Mesendoderm (in vitro differentiated cells): ENCODE results near the gene HAUS5.

Source experiments
- DNase-seq: peaks from one replicate; pipeline ENCODE4 v3.0.0; 2013
- H2AK5ac ChIP-seq: 2 replicates; pipeline ENCODE4 v1.6.1; 2013; ENCODE audit warnings: low read length, inconsistent platforms
- H2BK120ac ChIP-seq: 2 replicates; pipeline ENCODE4 v1.6.1; 2013; ENCODE audit warnings: low read depth, mild to moderate bottlenecking, low read length, moderate library complexity, mixed read lengths
- H2BK15ac ChIP-seq: replicated peaks from 2 replicates; pipeline ENCODE4 v1.6.1; 2013; ENCODE audit warnings: low read depth, mild to moderate bottlenecking, moderate library complexity
- H2BK5ac ChIP-seq: 2 replicates; pipeline ENCODE4 v1.6.1; 2013; ENCODE audit warnings: low read length, inconsistent platforms
- H3K18ac ChIP-seq: 2 replicates; pipeline ENCODE4 v1.6.1; 2013; ENCODE audit warnings: mild to moderate bottlenecking, low read length, mixed read lengths
- H3K23ac ChIP-seq: one replicate; pipeline ENCODE4 v1.6.1; 2013; ENCODE audit warnings: low read length
- H3K27ac ChIP-seq: 2 replicates; pipeline ENCODE4 v1.5.1; 2013; ENCODE audit warnings: low read depth, mild to moderate bottlenecking, inconsistent platforms, low read length, moderate library complexity
- H3K27me3 ChIP-seq: 2 replicates; pipeline ENCODE4 v1.6.1; 2013; ENCODE audit warnings: low read length, control low read depth, mild to moderate bottlenecking, inconsistent platforms; ENCODE audit not compliant: insufficient read depth, poor library complexity
- H3K36me3 ChIP-seq: 2 replicates; pipeline ENCODE4 v1.6.1; 2013; ENCODE audit warnings: low read length, inconsistent platforms; ENCODE audit not compliant: control insufficient read depth, insufficient read depth
- H3K4ac ChIP-seq: one replicate; pipeline ENCODE4 v1.6.1; 2013; ENCODE audit warnings: low read depth, mild to moderate bottlenecking, low read length, moderate library complexity
- H3K4me1 ChIP-seq: 2 replicates; pipeline ENCODE4 v1.6.1; 2013; ENCODE audit warnings: low read depth, low read length, inconsistent platforms; ENCODE audit not compliant: control insufficient read depth
- H3K4me2 ChIP-seq: 2 replicates; pipeline ENCODE4 v1.6.1; 2013; ENCODE audit warnings: low read length
- H3K4me3 ChIP-seq: 2 replicates; pipeline ENCODE4 v1.5.1; 2013; ENCODE audit warnings: mild to moderate bottlenecking, low read length
- H3K56ac ChIP-seq: one replicate; pipeline ENCODE4 v1.6.1; 2013; ENCODE audit warnings: low read length
- H3K79me1 ChIP-seq: 2 replicates; pipeline ENCODE4 v1.6.1; 2013; ENCODE audit warnings: low read length, inconsistent platforms
- H3K79me2 ChIP-seq: 2 replicates; pipeline ENCODE4 v1.6.1; 2013; ENCODE audit warnings: mild to moderate bottlenecking, low read length; ENCODE audit not compliant: control insufficient read depth, insufficient read depth
- H3K9ac ChIP-seq: 2 replicates; pipeline ENCODE4 v1.6.1; 2013; ENCODE audit warnings: low read length, inconsistent platforms
- H4K5ac ChIP-seq: one replicate; pipeline ENCODE4 v1.6.1; 2013; ENCODE audit warnings: low read length
- H4K8ac ChIP-seq: one replicate; pipeline ENCODE4 v1.6.1; 2013; ENCODE audit warnings: low read depth, mild to moderate bottlenecking, control low read depth, low read length, moderate library complexity
- WGBS: extraction: QIAGEN DNeasy Blood & Tissue Kit; methylation state at CpG from one replicate; pipeline ENCODE4 v1.1.7; 2013; ENCODE audit warnings: low lambda C conversion rate, missing lambda C conversion rate; ENCODE audit not compliant: insufficient coverage; ENCODE audit errors: extremely low coverage; 5-methylcytosine and 5-hydroxymethylcytosine counted together

The HAUS5 gene

DNA sequence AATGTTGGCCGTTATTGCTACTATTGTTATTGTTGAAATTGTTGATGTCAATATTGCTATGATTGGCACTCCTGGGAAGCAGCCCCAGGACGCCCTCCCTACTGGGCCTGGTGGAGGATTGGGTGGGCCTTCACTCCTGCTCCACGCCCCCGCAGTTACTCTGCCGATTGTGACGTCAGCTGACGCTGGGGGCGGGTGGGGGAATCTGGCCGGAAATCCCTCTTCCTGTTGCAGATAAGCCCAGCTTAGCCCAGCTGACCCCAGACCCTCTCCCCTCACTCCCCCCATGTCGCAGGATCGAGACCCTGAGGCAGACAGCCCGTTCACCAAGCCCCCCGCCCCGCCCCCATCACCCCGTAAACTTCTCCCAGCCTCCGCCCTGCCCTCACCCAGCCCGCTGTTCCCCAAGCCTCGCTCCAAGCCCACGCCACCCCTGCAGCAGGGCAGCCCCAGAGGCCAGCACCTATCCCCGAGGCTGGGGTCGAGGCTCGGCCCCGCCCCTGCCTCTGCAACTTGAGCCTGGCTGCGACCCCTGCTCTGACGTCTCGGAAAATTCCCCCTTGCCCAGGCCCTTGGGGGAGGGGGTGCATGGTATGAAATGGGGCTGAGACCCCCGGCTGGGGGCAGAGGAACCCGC is 29.1 kb downstream of the HAUS5 start, which contains the start of gene ETV2:
ETV2 (plus strand) TSS at position 231 of the 637 bp plus-strand sequence. CDS start 716 bp downstream, outside the sequence.
- Histone ChIP-seq H3K4me1 (peaks cover 15% of the 10 kb centered on the region), H3K56ac (peak within 1 kb of the TSS; percentile 84), H3K18ac (peak within 1 kb of the TSS; percentile 12), H3K4me3 (no peak within 1 kb of the TSS), H3K9ac (peak within 1 kb of the TSS; percentile 84), H3K4me2 (peak within 1 kb of the TSS; percentile 2), H4K5ac (no peak within 1 kb of the TSS), H2BK120ac (no peak within 1 kb of the TSS), H3K27ac (no peak within 1 kb of the TSS), H3K27me3 (no peaks in the 10 kb centered on the region), H3K4ac (peak within 1 kb of the TSS; percentile 40), H2BK15ac (no peak within 1 kb of the TSS), H2AK5ac (peak within 1 kb of the TSS; percentile 81), H2BK5ac (peak within 1 kb of the TSS; percentile 85), H3K79me2 (no peaks in the 10 kb centered on the region), H3K36me3 (peaks cover 5% of the 10 kb centered on the region), H3K79me1 (no peaks in the 10 kb centered on the region), H3K23ac (peak within 1 kb of the TSS; percentile 67), H4K8ac (no peak within 1 kb of the TSS)
- DNase-seq, result peak; percentile 86
- no CpG with 5 or more reads among the region's 28 CpGs for WGBS

DNA sequence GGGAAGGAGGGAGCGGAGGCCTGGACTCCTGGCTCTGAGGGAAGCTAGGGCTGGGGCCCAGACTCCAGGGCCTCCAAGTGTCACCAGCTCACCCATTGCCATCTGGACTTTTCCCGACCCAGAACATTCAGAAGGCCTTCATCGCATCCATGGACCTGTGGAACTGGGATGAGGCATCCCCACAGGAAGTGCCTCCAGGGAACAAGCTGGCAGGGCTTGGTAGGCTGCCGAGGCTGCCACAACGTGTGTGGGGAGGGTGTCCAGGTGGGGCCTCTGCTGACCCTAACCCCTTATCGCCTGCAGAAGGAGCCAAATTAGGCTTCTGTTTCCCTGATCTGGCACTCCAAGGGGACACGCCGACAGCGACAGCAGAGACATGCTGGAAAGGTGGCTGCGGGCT is 29.8 kb downstream of the HAUS5 start:
- Histone ChIP-seq H3K4ac (peak overlapping the region; percentile 40), H3K23ac (peak overlapping the region; percentile 67), H4K8ac (no peak overlapping the region), H3K9ac (peak overlapping the region; percentile 84), H2BK120ac (no peak overlapping the region), H3K27me3 (no peaks in the 10 kb centered on the region), H3K36me3 (no peaks in the 10 kb centered on the region), H3K79me2 (no peaks in the 10 kb centered on the region), H3K18ac (peak overlapping the region; percentile 12), H3K27ac (no peak overlapping the region), H3K79me1 (no peaks in the 10 kb centered on the region), H2BK15ac (no peak overlapping the region), H2BK5ac (peak overlapping the region; percentile 51), H3K4me1 (peaks cover 15% of the 10 kb centered on the region), H2AK5ac (peak overlapping the region; percentile 81), H3K4me3 (no peak overlapping the region), H3K56ac (peak overlapping the region; percentile 84), H3K4me2 (no peak overlapping the region), H4K5ac (no peak overlapping the region)
- WGBS, result no CpG with 5 or more reads among the region's 10 CpGs
- peak; percentile 33 for DNase-seq

- Histone ChIP-seq H3K4me1 (peaks cover 15% of the 10 kb centered on the region), H3K27ac (peak overlapping the region; percentile 90), H3K56ac (peak overlapping the region; percentile 92), H4K5ac (no peak overlapping the region), H3K4me3 (no peak overlapping the region), H3K79me2 (no peaks in the 10 kb centered on the region), H3K23ac (no peak overlapping the region), H2BK5ac (no peak overlapping the region), H3K4me2 (peak overlapping the region; percentile 60), H3K4ac (peak overlapping the region; percentile 39), H3K36me3 (no peaks in the 10 kb centered on the region), H2BK120ac (no peak overlapping the region), H3K9ac (peak overlapping the region; percentile 84), H2BK15ac (no peak overlapping the region), H3K18ac (peak overlapping the region; percentile 29), H3K27me3 (no peaks in the 10 kb centered on the region), H2AK5ac (no peak overlapping the region), H4K8ac (no peak overlapping the region), H3K79me1 (no peaks in the 10 kb centered on the region)
- no CpG with 5 or more reads among the region's 15 CpGs for WGBS
- DNase-seq, result no peak
Measured at GRCh38 chr19:35642798-35643254, 30.3 kb downstream of the HAUS5 start.

DNA sequence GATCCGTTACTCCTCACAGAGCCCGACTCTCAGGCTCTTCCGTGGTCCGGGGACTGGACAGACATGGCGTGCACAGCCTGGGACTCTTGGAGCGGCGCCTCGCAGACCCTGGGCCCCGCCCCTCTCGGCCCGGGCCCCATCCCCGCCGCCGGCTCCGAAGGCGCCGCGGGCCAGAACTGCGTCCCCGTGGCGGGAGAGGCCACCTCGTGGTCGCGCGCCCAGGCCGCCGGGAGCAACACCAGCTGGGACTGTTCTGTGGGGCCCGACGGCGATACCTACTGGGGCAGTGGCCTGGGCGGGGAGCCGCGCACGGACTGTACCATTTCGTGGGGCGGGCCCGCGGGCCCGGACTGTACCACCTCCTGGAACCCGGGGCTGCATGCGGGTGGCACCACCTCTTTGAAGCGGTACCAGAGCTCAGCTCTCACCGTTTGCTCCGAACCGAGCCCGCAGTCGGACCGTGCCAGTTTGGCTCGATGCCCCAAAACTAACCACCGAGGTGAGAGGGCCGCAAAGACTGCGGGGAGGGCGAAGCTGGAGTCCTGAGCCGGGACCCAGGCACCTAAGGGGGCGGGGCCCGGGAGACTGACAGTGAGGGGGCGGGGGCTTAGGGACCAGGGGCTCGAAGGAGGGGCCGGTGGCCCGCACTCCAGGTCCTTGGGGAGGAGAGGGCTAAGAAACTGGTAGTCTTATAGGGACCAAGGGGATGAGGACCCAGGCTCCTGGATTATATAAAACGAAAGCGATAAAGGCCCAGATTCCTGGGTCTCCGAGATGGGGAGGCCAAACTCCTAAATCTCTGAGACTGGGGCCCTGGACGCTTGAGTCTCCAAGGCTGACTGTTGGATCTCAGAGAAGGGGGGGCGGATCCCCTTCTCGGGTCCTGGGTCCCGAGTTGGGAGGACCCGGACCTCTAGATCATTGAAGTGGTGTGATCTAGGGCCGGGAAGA is 31.0 kb downstream of the HAUS5 start:
- Histone ChIP-seq H3K4me3 (peak overlapping the region; percentile 36), H3K4me1 (peaks cover 15% of the 10 kb centered on the region), H2BK120ac (no peak overlapping the region), H3K79me2 (peaks cover 2% of the 10 kb centered on the region), H4K5ac (no peak overlapping the region), H4K8ac (no peak overlapping the region), H2BK5ac (peak overlapping the region; percentile 11), H3K4ac (peak overlapping the region; percentile 43), H2AK5ac (no peak overlapping the region), H3K56ac (peak overlapping the region; percentile 92), H3K36me3 (no peaks in the 10 kb centered on the region), H3K27ac (peak overlapping the region; percentile 90), H3K27me3 (no peaks in the 10 kb centered on the region), H2BK15ac (no peak overlapping the region), H3K79me1 (peaks cover 2% of the 10 kb centered on the region), H3K18ac (peak overlapping the region; percentile 53), H3K9ac (peak overlapping the region; percentile 84), H3K23ac (no peak overlapping the region), H3K4me2 (peak overlapping the region; percentile 80)
- peak; percentile 95 for DNase-seq
- no CpG with 5 or more reads among the region's 69 CpGs for WGBS

GRCh38 chr19:35644206-35644986 is 31.9 kb downstream of the HAUS5 start:
- Histone ChIP-seq H3K4me3 (peak overlapping the region; percentile 43), H3K56ac (peak overlapping the region; percentile 94), H3K36me3 (no peaks in the 10 kb centered on the region), H3K23ac (peak overlapping the region; percentile 66), H2AK5ac (no peak overlapping the region), H4K5ac (no peak overlapping the region), H3K9ac (peak overlapping the region; percentile 73), H3K4ac (peak overlapping the region; percentile 43), H2BK120ac (no peak overlapping the region), H3K79me2 (peaks cover 9% of the 10 kb centered on the region), H3K4me2 (peak overlapping the region; percentile 91), H3K27ac (peak overlapping the region; percentile 78), H3K4me1 (peaks cover 13% of the 10 kb centered on the region), H3K18ac (peak overlapping the region; percentile 42), H3K27me3 (no peaks in the 10 kb centered on the region), H3K79me1 (peaks cover 8% of the 10 kb centered on the region), H4K8ac (no peak overlapping the region), H2BK5ac (peak overlapping the region; percentile 11), H2BK15ac (no peak overlapping the region)
- DNase-seq, result peak; percentile 98
- no CpG with 5 or more reads among the region's 60 CpGs for WGBS
